HL-60 (cell line): ENCODE results near the gene SETD1B.

Source experiments
- DNase-seq, 2 experiments: peaks; one replicate each; pipeline ENCODE4 v3.0.0-alpha.2; 2010 to 2020; ENCODE audit warnings: low read depth in 1 of 2, low spot score in 1 of 2
- H3K27ac ChIP-seq: fragments of 250-450 bp; sonication (Bioruptor Pico); replicated peaks from 2 replicates; pipeline ENCODE4 v1.5.1; 2020; ENCODE audit warnings: mild to moderate bottlenecking, moderate library complexity
- H3K27me3 ChIP-seq: fragments of 250-450 bp; sonication (Bioruptor Pico); 2 replicates; pipeline ENCODE4 v1.5.1; 2021; ENCODE audit warnings: mild to moderate bottlenecking, moderate library complexity; ENCODE audit not compliant: insufficient read depth, poor library complexity, severe bottlenecking
- H3K4me3 ChIP-seq: replicated peaks from 2 replicates; pipeline ENCODE4 v1.5.1; 2011; ENCODE audit warnings: mild to moderate bottlenecking, control low read depth, low read length; ENCODE audit not compliant: insufficient read depth
- GABPA ChIP-seq: IDR thresholded peaks from 2 replicates; pipeline ENCODE4 v1.6.1; 2012; ENCODE audit warnings: low read depth
- POLR2AphosphoS5 ChIP-seq: IDR thresholded peaks from 2 replicates; pipeline ENCODE4 v1.6.1; 2012; ENCODE audit warnings: low read depth
- REST ChIP-seq: IDR thresholded peaks from 2 replicates; pipeline ENCODE4 v1.6.1; 2012; ENCODE audit warnings: low read depth; ENCODE audit not compliant: insufficient replicate concordance
- SPI1 ChIP-seq: IDR thresholded peaks from 2 replicates; pipeline ENCODE4 v1.6.1; 2012; ENCODE audit warnings: low read depth, mild to moderate bottlenecking, borderline replicate concordance
- TF ChIP-seq, protein P1 (sequence below): IDR thresholded peaks from one replicate; pipeline ENCODE4 v1.5.1; 2011; ENCODE audit warnings: low read length, control low read depth, inconsistent platforms; ENCODE audit not compliant: insufficient read depth

Gene SETD1B

GRCh38 chr12:121767525-121768016 lies 36.2 kb upstream of the SETD1B start:
- H3K27me3 ChIP-seq = no peaks in the 10 kb centered on the region
- H3K27ac ChIP-seq = no peak overlapping the region
- no peak overlapping the region for H3K4me3 ChIP-seq
- TF ChIP-seq SPI1 (no peak), REST (no peak), GABPA (no peak), POLR2AphosphoS5 (no peak)
- TF ChIP-seq, protein P1, sequence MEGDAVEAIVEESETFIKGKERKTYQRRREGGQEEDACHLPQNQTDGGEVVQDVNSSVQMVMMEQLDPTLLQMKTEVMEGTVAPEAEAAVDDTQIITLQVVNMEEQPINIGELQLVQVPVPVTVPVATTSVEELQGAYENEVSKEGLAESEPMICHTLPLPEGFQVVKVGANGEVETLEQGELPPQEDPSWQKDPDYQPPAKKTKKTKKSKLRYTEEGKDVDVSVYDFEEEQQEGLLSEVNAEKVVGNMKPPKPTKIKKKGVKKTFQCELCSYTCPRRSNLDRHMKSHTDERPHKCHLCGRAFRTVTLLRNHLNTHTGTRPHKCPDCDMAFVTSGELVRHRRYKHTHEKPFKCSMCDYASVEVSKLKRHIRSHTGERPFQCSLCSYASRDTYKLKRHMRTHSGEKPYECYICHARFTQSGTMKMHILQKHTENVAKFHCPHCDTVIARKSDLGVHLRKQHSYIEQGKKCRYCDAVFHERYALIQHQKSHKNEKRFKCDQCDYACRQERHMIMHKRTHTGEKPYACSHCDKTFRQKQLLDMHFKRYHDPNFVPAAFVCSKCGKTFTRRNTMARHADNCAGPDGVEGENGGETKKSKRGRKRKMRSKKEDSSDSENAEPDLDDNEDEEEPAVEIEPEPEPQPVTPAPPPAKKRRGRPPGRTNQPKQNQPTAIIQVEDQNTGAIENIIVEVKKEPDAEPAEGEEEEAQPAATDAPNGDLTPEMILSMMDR = no peak
- DNase-seq = no peak

- Histone ChIP-seq H3K4me3 (no peak overlapping the region), H3K27me3 (no peaks in the 10 kb centered on the region), H3K27ac (no peak overlapping the region)
- no peak for DNase-seq
- TF ChIP-seq POLR2AphosphoS5 = no peak
- TF ChIP-seq, protein P1 = no peak
- TF ChIP-seq GABPA = no peak
- TF ChIP-seq REST = no peak
Measured at GRCh38 chr12:121769297-121769830, 34.4 kb upstream of the SETD1B start.

- Histone ChIP-seq H3K4me3 (no peak overlapping the region), H3K27me3 (no peaks in the 10 kb centered on the region), H3K27ac (no peak overlapping the region)
- DNase-seq = peak in 1 of 2 experiments; percentile 65
- TF ChIP-seq POLR2AphosphoS5 (no peak), SPI1 (no peak), GABPA (no peak), REST (no peak)
- TF ChIP-seq, protein P1 = no peak
Measured at GRCh38 chr12:121769831-121770301, 33.9 kb upstream of the SETD1B start.
